Urinary bladder (tissue), 4 donors: ENCODE results near the gene SIDT2. TPM values are rescaled to one million over a fixed set of nuclear protein-coding genes. Genes with fewer than 3 reads are reported as not detected.

Source experiments
- DNase-seq: peaks from one replicate; pipeline ENCODE4 v3.0.0-alpha.2; 2015; ENCODE audit errors: extremely low spot score
- H3K27ac ChIP-seq: one replicate; pipeline ENCODE4 v1.5.1; 2013; ENCODE audit warnings: low read depth, mild to moderate bottlenecking, moderate library complexity
- H3K36me3 ChIP-seq: one replicate; pipeline ENCODE4 v1.6.1; 2013; ENCODE audit warnings: mild to moderate bottlenecking, moderate library complexity; ENCODE audit not compliant: insufficient read depth
- H3K4me1 ChIP-seq: one replicate; pipeline ENCODE4 v1.6.1; 2013; ENCODE audit warnings: mild to moderate bottlenecking, moderate library complexity; ENCODE audit not compliant: insufficient read depth
- H3K4me3 ChIP-seq: one replicate; pipeline ENCODE4 v1.5.1; 2013; ENCODE audit warnings: low read depth, low read length
- WGBS: extraction: QIAGEN DNeasy Blood & Tissue Kit; methylation state at CpG from one replicate; pipeline ENCODE4 v1.1.7; 2013; 5-methylcytosine and 5-hydroxymethylcytosine counted together
- polyA plus RNA-seq: library from polyadenylated mRNA; stranded (reverse); fragments of 200-250 nt; gene quantifications from one replicate; pipeline ENCODE4 v1.2.3, GENCODE V29; 2013
- total RNA-seq: library from RNA; depleted of rRNA; stranded (reverse); fragments of >200 nt; gene quantifications from one replicate; pipeline ENCODE4 v1.2.3, GENCODE V29; 2014
- donor health status: healthy with polysubstance abuse.
- donor health status: healthy.

Gene SIDT2
- total and polyA plus RNA-seq, 2 donors, result 19.6 to 31.6 TPM

GRCh38 chr11:117157507-117157906 is 21.0 kb upstream of the SIDT2 start:
- WGBS, result 93% methylated on average over 2 of the region's 2 CpGs
- H3K4me1 ChIP-seq, result no peaks in the 10 kb centered on the region
- H3K27ac ChIP-seq, result no peak overlapping the region
- H3K4me3 ChIP-seq, result no peak overlapping the region
- H3K36me3 ChIP-seq, result peaks cover 3% of the 10 kb centered on the region
- no peak for DNase-seq

- Histone ChIP-seq H3K27ac (no peak overlapping the region), H3K36me3 (peaks cover 4% of the 10 kb centered on the region)
Measured at GRCh38 chr11:117159892-117160291, 18.7 kb upstream of the SIDT2 start.

GRCh38 chr11:117160826-117161225 is 17.7 kb upstream of the SIDT2 start:
- Histone ChIP-seq H3K36me3 (peaks cover 2% of the 10 kb centered on the region), H3K27ac (no peak overlapping the region), H3K4me3 (no peak overlapping the region), H3K4me1 (no peaks in the 10 kb centered on the region)
- 90% methylated on average over 2 of the region's 2 CpGs for WGBS
- DNase-seq, result no peak

More at GRCh38 chr11:117159892-117160291, 18.7 kb upstream of the SIDT2 start:
- Histone ChIP-seq H3K4me1 (no peaks in the 10 kb centered on the region), H3K4me3 (no peak overlapping the region)
- 88% methylated on average over 2 of the region's 2 CpGs for WGBS
- DNase-seq, result no peak

- 58% methylated on average over 1 of the region's 1 CpG for WGBS
- no peak for DNase-seq
- H3K4me1 ChIP-seq, result no peaks in the 10 kb centered on the region
- no peak overlapping the region for H3K4me3 ChIP-seq
- no peak overlapping the region for H3K27ac ChIP-seq
- H3K36me3 ChIP-seq, result peaks cover 8% of the 10 kb centered on the region
Measured at GRCh38 chr11:117166491-117166890, 12.1 kb upstream of the SIDT2 start.

GRCh38 chr11:117169736-117170135 is 8.8 kb upstream of the SIDT2 start:
- DNase-seq, result no peak
- H3K27ac ChIP-seq, result no peak overlapping the region
- 80% methylated on average over 2 of the region's 2 CpGs for WGBS

GRCh38 chr11:117170210-117170609 is 8.3 kb upstream of the SIDT2 start:
- 72% methylated on average over 9 of the region's 9 CpGs for WGBS
- no peak for DNase-seq
- no peak overlapping the region for H3K4me3 ChIP-seq
- peaks cover 8% of the 10 kb centered on the region for H3K36me3 ChIP-seq
- H3K4me1 ChIP-seq, result no peaks in the 10 kb centered on the region
- H3K27ac ChIP-seq, result no peak overlapping the region

More at GRCh38 chr11:117169736-117170135, 8.8 kb upstream of the SIDT2 start:
- no peak overlapping the region for H3K4me3 ChIP-seq
- no peaks in the 10 kb centered on the region for H3K4me1 ChIP-seq
- H3K36me3 ChIP-seq, result peaks cover 8% of the 10 kb centered on the region

GRCh38 chr11:117171007-117171403 is 7.5 kb upstream of the SIDT2 start:
- WGBS, result 90% methylated on average over 2 of the region's 2 CpGs
- Histone ChIP-seq H3K36me3 (peaks cover 8% of the 10 kb centered on the region), H3K4me1 (no peaks in the 10 kb centered on the region), H3K4me3 (no peak overlapping the region), H3K27ac (no peak overlapping the region)
- no peak for DNase-seq

- no peak overlapping the region for H3K27ac ChIP-seq
- H3K4me3 ChIP-seq, result no peak overlapping the region
- no peaks in the 10 kb centered on the region for H3K4me1 ChIP-seq
- WGBS, result 81% methylated on average over 14 of the region's 14 CpGs
- peaks cover 6% of the 10 kb centered on the region for H3K36me3 ChIP-seq
- DNase-seq, result no peak
Measured at GRCh38 chr11:117171404-117172061, 7.0 kb upstream of the SIDT2 start.

GRCh38 chr11:117172724-117173421 is 5.7 kb upstream of the SIDT2 start:
- 75% methylated on average over 14 of the region's 14 CpGs for WGBS
- DNase-seq, result no peak
- no peak overlapping the region for H3K4me3 ChIP-seq
- no peaks in the 10 kb centered on the region for H3K4me1 ChIP-seq
- H3K36me3 ChIP-seq, result peaks cover 2% of the 10 kb centered on the region
- H3K27ac ChIP-seq, result no peak overlapping the region

- no peak for DNase-seq
- H3K4me3 ChIP-seq, result no peak overlapping the region
- H3K36me3 ChIP-seq, result peaks cover 2% of the 10 kb centered on the region
- H3K27ac ChIP-seq, result no peak overlapping the region
- WGBS, result 80% methylated on average over 7 of the region's 7 CpGs
- H3K4me1 ChIP-seq, result no peaks in the 10 kb centered on the region
Measured at GRCh38 chr11:117175104-117175503, 3.4 kb upstream of the SIDT2 start.

- H3K4me3 ChIP-seq, result no peak overlapping the region
- no peak for DNase-seq
- H3K4me1 ChIP-seq, result no peaks in the 10 kb centered on the region
- peaks cover 2% of the 10 kb centered on the region for H3K36me3 ChIP-seq
- no peak overlapping the region for H3K27ac ChIP-seq
- 75% methylated on average over 5 of the region's 5 CpGs for WGBS
Measured at GRCh38 chr11:117175781-117176180, 2.8 kb upstream of the SIDT2 start.

GRCh38 chr11:117176186-117176585 is 2.4 kb upstream of the SIDT2 start:
- Histone ChIP-seq H3K36me3 (peaks cover 2% of the 10 kb centered on the region), H3K4me1 (no peaks in the 10 kb centered on the region), H3K27ac (no peak overlapping the region), H3K4me3 (no peak overlapping the region)
- WGBS, result 35% methylated on average over 1 of the region's 1 CpG
- DNase-seq, result no peak

GRCh38 chr11:117177534-117178209 is 871 bp upstream of the SIDT2 start:
- no peaks in the 10 kb centered on the region for H3K36me3 ChIP-seq
- no peak overlapping the region for H3K4me3 ChIP-seq
- WGBS, result 64% methylated on average over 10 of the region's 10 CpGs
- DNase-seq, result no peak
- no peak overlapping the region for H3K27ac ChIP-seq
- no peaks in the 10 kb centered on the region for H3K4me1 ChIP-seq
